ENCODE measurements around the gene NPAS3.

GRCh38 chr14:32967421-32967820, 28.7 kb downstream of the NPAS3 start:
- TF ChIP-seq POLR2A (IDR thresholded peaks at IDR 0.05; ENCODE audit: low read length) (no peak), GATA1 (IDR thresholded peaks at IDR 0.05; ENCODE audit: low read depth, low read length) (no peak)

Data from erythroblast (primary cell).